Measurements from ENCODE around the gene GRK1. TPM values are rescaled to one million over a fixed set of nuclear protein-coding genes. Genes with fewer than 3 reads are reported as not detected.
A peak's percentile ranks its signal among the peaks of the same experiment; 100 is the strongest.

GRK1 gene
- total and polyA plus RNA-seq, 2 of the 8 experiments (the other 6 are each of a cell fraction or from before 2014, with no cell fraction given), result 0.12 TPM; not detected in 1

DNA sequence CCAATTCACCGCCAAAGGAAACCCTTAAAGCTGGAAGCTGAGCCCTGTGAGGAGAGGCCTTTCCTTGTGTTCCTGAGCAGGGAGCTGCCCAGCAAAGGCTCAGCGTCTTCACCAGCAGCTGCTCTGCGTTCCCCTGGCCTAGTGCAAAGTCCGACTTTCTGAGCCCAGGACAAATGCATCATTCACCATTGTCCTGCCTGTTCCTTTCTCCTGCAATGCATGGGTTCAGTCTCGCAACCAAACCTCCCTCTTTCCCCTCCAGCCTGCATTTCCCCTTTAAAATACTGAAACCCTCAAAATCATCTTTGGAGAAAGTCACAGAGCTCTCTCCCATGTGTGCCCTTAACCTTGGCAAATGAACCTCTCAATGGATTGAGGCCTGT, 79.1 kb downstream of the GRK1 start:
- H2AFZ ChIP-seq (ENCODE audit: low read length), result 0 out of 2 replicates have a peak overlapping the region, but pooled peaks have one; percentile 31
- peaks cover 3 to 7% of the 10 kb centered on the region in 2 experiments; a peak in 3 of 4 replicates for H3K9me3 ChIP-seq (ENCODE audit: insufficient read depth in 2 of 2, low read depth in 1 of 2, low read length in 1 of 2)
- no peak for TF ChIP-seq YY1 (IDR thresholded peaks at IDR 0.05; ENCODE audit: low read depth, low read length)
- H3K56ac ChIP-seq (replicated peaks; ENCODE audit: insufficient read length, low read depth, low read length), result no peak overlapping the region
- H3K9ac ChIP-seq (replicated peaks in 1 of 4; ENCODE audit: extremely low read depth in 1 of 4, low read depth in 3 of 4, low read length in 3 of 4), result no peak overlapping the region
- H3K4me3 ChIP-seq (ENCODE audit: extremely low read depth in 1 of 4, insufficient read depth in 2 of 4, low read depth in 3 of 4, low read length in 4 of 4), result no peak overlapping the region
- POLR2A ChIA-PET (ENCODE audit: partially characterized antibody), result no interaction called here
- no peaks in the 10 kb centered on the region for H3K27me3 ChIP-seq (replicated peaks in 1 of 4; ENCODE audit: control insufficient read depth in 3 of 4, extremely low read depth in 1 of 4, insufficient read depth in 3 of 4, low read length in 3 of 4)
- no peak for DNase-seq (ENCODE audit: low read depth in 1 of 2, low spot score in 2 of 2)
- H3K18ac ChIP-seq (ENCODE audit: extremely low read depth, low read length), result no peak overlapping the region
- CTCF ChIA-PET (ENCODE audit: partially characterized antibody), result interaction anchor here (0.9 to 1.1 kb wide), 3 partner anchors 9 to 22 kb away, joined by 3 to 5 read pairs (median 3); no protein-coding TSS in a partner anchor
- H2BK12ac ChIP-seq (ENCODE audit: low read depth, low read length), result no peak overlapping the region; the same call in 1 of the 2 replicates
- 0 out of 2 replicates have a peak, but pooled peaks cover 4% of the 10 kb centered on the region for H3K23me2 ChIP-seq (ENCODE audit: low read depth, low read length)
- no peak overlapping the region for H3K27ac ChIP-seq (ENCODE audit: low read depth, low read length)
- no peak overlapping the region for H3K23ac ChIP-seq (ENCODE audit: insufficient read length)
- 0 out of 2 replicates have a peak overlapping the region, but pooled peaks have one; percentile 9 for H4K8ac ChIP-seq (ENCODE audit: extremely low read depth, insufficient read depth, low read length)
- no peak overlapping the region for H2BK20ac ChIP-seq (ENCODE audit: low read length)
- no peak overlapping the region for H3K4ac ChIP-seq (replicated peaks; ENCODE audit: insufficient read length, low read depth, low read length)
- H2BK15ac ChIP-seq (ENCODE audit: low read length), result no peak overlapping the region
- no peak for FAIRE-seq
- no peak overlapping the region for H4K91ac ChIP-seq (replicated peaks; ENCODE audit: insufficient read length, low read length)
- H3K14ac ChIP-seq (ENCODE audit: insufficient read length), result no peak overlapping the region
- no peaks in the 10 kb centered on the region for H3K79me1 ChIP-seq (ENCODE audit: low read depth, low read length)
- peaks cover 0 to 7% of the 10 kb centered on the region in 2 experiments for H4K20me1 ChIP-seq (replicated peaks in 1 of 2; ENCODE audit: control insufficient read depth in 1 of 2, insufficient read depth in 2 of 2, low read length in 2 of 2)
- no peak overlapping the region for H3K4me2 ChIP-seq (ENCODE audit: insufficient read depth in 1 of 2, low read depth in 2 of 2, low read length in 2 of 2)
- H2BK5ac ChIP-seq (ENCODE audit: low read depth, low read length), result no peak overlapping the region
- no peak overlapping the region for H2BK120ac ChIP-seq (replicated peaks; ENCODE audit: low read depth, low read length)
- H4K5ac ChIP-seq (ENCODE audit: insufficient read length, low read depth, low read length), result no peak overlapping the region
- no peak overlapping the region for H2AK5ac ChIP-seq (ENCODE audit: low read depth, low read length)
- no peaks in the 10 kb centered on the region; a peak in 1 of 8 replicates for H3K36me3 ChIP-seq (ENCODE audit: control insufficient read depth in 2 of 4, insufficient read depth in 4 of 4, low read length in 3 of 4)
- no peaks in the 10 kb centered on the region for H3K79me2 ChIP-seq (ENCODE audit: control insufficient read depth in 1 of 2, insufficient read depth in 2 of 2, low read length in 2 of 2)
- H3K4me1 ChIP-seq (replicated peaks in 1 of 4; ENCODE audit: control insufficient read depth in 3 of 4, insufficient read depth in 4 of 4, low read length in 3 of 4), result peaks cover 0 to 7% (median 3%) of the 10 kb centered on the region in 4 experiments; a peak in 2 of 7 replicates
- 85% methylated on average over 5 of the region's 5 CpGs; no CpG with 5 or more reads in 1 of the 2 experiments for WGBS, 2 experiments (ENCODE audit: extremely low coverage in 1 of 2, insufficient coverage in 1 of 2, insufficient read length in 1 of 2, insufficient replicate concordance in 2 of 2, low coverage in 1 of 2, low lambda C conversion rate in 2 of 2, missing lambda C conversion rate in 1 of 2)
